WTC11 (cell line): ENCODE results near the gene ABCA1. TPM values are rescaled to one million over a fixed set of nuclear protein-coding genes. Genes with fewer than 3 reads are reported as not detected.
A peak's percentile ranks its signal among the peaks of the same experiment; 100 is the strongest.

Experiments
- ATAC-seq: fragments of 200-7000 bp; cut with Tn5 transposase; 2 replicates; pipeline ENCODE4 v1.10.0; 2021; ENCODE audit warnings: mild to moderate bottlenecking, moderate library complexity
- CTCF ChIA-PET: fragments of 300-600 bp; sonication (Branson Sonifier 250); formaldehyde crosslinking; loops from one replicate; lab custom pipeline; 2021; ENCODE audit warnings: antibody characterized with exemption; lab: Charles Lee
- POLR2A ChIA-PET: fragments of 350-600 bp; sonication (Branson Sonifier 250); formaldehyde crosslinking; loops from one replicate; lab custom pipeline; 2021; ENCODE audit warnings: antibody characterized with exemption; lab: Charles Lee
- DNase-seq: peaks from one replicate; pipeline ENCODE4 v3.0.0; 2021; ENCODE audit warnings: low spot score
- H3K27ac Mint-ChIP-seq: 2 replicates; pipeline ENCODE4 v1.8.0; 2021; ENCODE audit warnings: mixed read lengths
- H3K27me3 Mint-ChIP-seq: 2 replicates; pipeline ENCODE4 v1.8.0; 2021; ENCODE audit warnings: low read depth, mild to moderate bottlenecking, moderate library complexity, mixed read lengths
- H3K36me3 Mint-ChIP-seq: 2 replicates; pipeline ENCODE4 v1.8.0; 2021; ENCODE audit warnings: mixed read lengths
- H3K4me1 Mint-ChIP-seq: 2 replicates; pipeline ENCODE4 v1.8.0; 2022; ENCODE audit warnings: mixed read lengths
- H3K4me3 Mint-ChIP-seq: 2 replicates; pipeline ENCODE4 v1.8.0; 2021; ENCODE audit warnings: mild to moderate bottlenecking, moderate library complexity, mixed read lengths
- H3K9me3 Mint-ChIP-seq: 2 replicates; pipeline ENCODE4 v1.8.0; 2021; ENCODE audit warnings: mixed read lengths
- EMX1 ChIP-seq: fragments of 250-450 bp; sonication (Bioruptor Pico); IDR thresholded peaks from 2 replicates; pipeline ENCODE4 v1.8.0; 2021; ENCODE audit warnings: mild to moderate bottlenecking
- FOXK1 ChIP-seq: sonication (generic); formaldehyde crosslinking; IDR thresholded peaks from 2 replicates; pipeline ENCODE4 v1.8.0; 2022; ENCODE audit warnings: mild to moderate bottlenecking, moderate library complexity, missing genetic modification reagents
- KAT7 ChIP-seq: sonication (generic); formaldehyde crosslinking; IDR thresholded peaks from 2 replicates; pipeline ENCODE4 v1.8.1; 2023; ENCODE audit warnings: missing genetic modification reagents, mild to moderate bottlenecking, borderline replicate concordance
- NFE2L1 ChIP-seq: sonication (generic); formaldehyde crosslinking; IDR thresholded peaks from 2 replicates; pipeline ENCODE4 v1.8.1; 2023; ENCODE audit warnings: missing genetic modification reagents
- SMAD3 ChIP-seq: sonication (generic); formaldehyde crosslinking; IDR thresholded peaks from 2 replicates; pipeline ENCODE4 v1.8.0; 2022; ENCODE audit warnings: missing genetic modification reagents, mild to moderate bottlenecking, borderline replicate concordance
- ZNF396 ChIP-seq: fragments of 250-450 bp; sonication (Bioruptor Pico); IDR thresholded peaks from 2 replicates; pipeline ENCODE4 v1.8.0; 2021; ENCODE audit warnings: mild to moderate bottlenecking, moderate library complexity, borderline replicate concordance
- ZNF416 ChIP-seq: fragments of 250-450 bp; sonication (Bioruptor Pico); IDR thresholded peaks from 2 replicates; pipeline ENCODE4 v1.9.0; 2021; ENCODE audit warnings: mild to moderate bottlenecking, inconsistent platforms
- total RNA-seq: library from RNA; stranded (reverse); gene quantifications from 3 replicates; pipeline ENCODE4 v1.2.3, GENCODE V29; 2021
- TF ChIP-seq, protein P1 (sequence below): sonication (generic); formaldehyde crosslinking; IDR thresholded peaks from 2 replicates; pipeline ENCODE4 v1.8.1; 2023; ENCODE audit warnings: mild to moderate bottlenecking, missing genetic modification reagents, borderline replicate concordance
- TF ChIP-seq, protein P2 (sequence below): sonication (generic); formaldehyde crosslinking; IDR thresholded peaks from 2 replicates; pipeline ENCODE4 v1.8.0; 2022; ENCODE audit warnings: mild to moderate bottlenecking, missing genetic modification reagents
- TF ChIP-seq, protein P3 (sequence below): fragments of 200-600 bp; IDR thresholded peaks from 2 replicates; pipeline ENCODE4 v1.8.0; 2022; ENCODE audit warnings: antibody characterized with exemption

The ABCA1 gene
- total RNA-seq, 1 experiment from 2014 or later: 7.8 TPM

GRCh38 chr9:104746285-104746684 lies 181.7 kb downstream of the ABCA1 start (continued):
- TF ChIP-seq, protein P1, sequence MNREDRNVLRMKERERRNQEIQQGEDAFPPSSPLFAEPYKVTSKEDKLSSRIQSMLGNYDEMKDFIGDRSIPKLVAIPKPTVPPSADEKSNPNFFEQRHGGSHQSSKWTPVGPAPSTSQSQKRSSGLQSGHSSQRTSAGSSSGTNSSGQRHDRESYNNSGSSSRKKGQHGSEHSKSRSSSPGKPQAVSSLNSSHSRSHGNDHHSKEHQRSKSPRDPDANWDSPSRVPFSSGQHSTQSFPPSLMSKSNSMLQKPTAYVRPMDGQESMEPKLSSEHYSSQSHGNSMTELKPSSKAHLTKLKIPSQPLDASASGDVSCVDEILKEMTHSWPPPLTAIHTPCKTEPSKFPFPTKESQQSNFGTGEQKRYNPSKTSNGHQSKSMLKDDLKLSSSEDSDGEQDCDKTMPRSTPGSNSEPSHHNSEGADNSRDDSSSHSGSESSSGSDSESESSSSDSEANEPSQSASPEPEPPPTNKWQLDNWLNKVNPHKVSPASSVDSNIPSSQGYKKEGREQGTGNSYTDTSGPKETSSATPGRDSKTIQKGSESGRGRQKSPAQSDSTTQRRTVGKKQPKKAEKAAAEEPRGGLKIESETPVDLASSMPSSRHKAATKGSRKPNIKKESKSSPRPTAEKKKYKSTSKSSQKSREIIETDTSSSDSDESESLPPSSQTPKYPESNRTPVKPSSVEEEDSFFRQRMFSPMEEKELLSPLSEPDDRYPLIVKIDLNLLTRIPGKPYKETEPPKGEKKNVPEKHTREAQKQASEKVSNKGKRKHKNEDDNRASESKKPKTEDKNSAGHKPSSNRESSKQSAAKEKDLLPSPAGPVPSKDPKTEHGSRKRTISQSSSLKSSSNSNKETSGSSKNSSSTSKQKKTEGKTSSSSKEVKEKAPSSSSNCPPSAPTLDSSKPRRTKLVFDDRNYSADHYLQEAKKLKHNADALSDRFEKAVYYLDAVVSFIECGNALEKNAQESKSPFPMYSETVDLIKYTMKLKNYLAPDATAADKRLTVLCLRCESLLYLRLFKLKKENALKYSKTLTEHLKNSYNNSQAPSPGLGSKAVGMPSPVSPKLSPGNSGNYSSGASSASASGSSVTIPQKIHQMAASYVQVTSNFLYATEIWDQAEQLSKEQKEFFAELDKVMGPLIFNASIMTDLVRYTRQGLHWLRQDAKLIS: no peak
- TF ChIP-seq KAT7 (CRISPR knock-in tag): no peak

DNA sequence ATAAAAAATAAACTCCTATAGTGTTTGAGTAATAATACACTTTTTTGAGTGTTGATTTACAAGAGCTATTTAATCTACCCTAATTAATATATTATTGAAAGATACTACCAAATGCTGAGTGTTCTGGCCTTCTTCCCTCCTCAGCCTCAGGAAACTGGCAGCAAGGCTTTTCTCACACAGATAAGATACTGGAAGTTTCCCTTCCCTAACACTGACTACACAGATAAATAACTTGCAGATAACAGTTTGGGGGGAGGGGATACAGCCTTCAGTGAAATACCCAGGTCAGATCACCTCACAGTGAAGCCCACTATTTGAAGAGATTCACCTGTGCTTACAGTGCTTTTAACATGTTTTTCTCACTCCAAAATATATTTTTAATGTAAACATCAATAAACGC lies 182.1 kb downstream of the ABCA1 start:
- Mint-ChIP-seq H3K4me1 (peaks cover 25% of the 10 kb centered on the region), H3K27me3 (no peaks in the 10 kb centered on the region; the same call in 1 of the 2 replicates), H3K27ac (no peak overlapping the region), H3K4me3 (no peak overlapping the region), H3K36me3 (no peaks in the 10 kb centered on the region), H3K9me3 (no peaks in the 10 kb centered on the region)
- DNase-seq (no peak), ATAC-seq (no peak)
- ChIA-PET CTCF (no interaction called here), POLR2A (no interaction called here)
- no peak for TF ChIP-seq SMAD3
- TF ChIP-seq, protein P2, sequence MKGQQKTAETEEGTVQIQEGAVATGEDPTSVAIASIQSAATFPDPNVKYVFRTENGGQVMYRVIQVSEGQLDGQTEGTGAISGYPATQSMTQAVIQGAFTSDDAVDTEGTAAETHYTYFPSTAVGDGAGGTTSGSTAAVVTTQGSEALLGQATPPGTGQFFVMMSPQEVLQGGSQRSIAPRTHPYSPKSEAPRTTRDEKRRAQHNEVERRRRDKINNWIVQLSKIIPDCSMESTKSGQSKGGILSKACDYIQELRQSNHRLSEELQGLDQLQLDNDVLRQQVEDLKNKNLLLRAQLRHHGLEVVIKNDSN (CRISPR knock-in tag): no peak
- TF ChIP-seq ZNF396 (CRISPR knock-in tag): no peak
- no peak for TF ChIP-seq NFE2L1 (CRISPR knock-in tag)

GRCh38 chr9:104743376-104743985 lies 184.5 kb downstream of the ABCA1 start:
- TF ChIP-seq, protein P1: no peak
- TF ChIP-seq, protein P3, sequence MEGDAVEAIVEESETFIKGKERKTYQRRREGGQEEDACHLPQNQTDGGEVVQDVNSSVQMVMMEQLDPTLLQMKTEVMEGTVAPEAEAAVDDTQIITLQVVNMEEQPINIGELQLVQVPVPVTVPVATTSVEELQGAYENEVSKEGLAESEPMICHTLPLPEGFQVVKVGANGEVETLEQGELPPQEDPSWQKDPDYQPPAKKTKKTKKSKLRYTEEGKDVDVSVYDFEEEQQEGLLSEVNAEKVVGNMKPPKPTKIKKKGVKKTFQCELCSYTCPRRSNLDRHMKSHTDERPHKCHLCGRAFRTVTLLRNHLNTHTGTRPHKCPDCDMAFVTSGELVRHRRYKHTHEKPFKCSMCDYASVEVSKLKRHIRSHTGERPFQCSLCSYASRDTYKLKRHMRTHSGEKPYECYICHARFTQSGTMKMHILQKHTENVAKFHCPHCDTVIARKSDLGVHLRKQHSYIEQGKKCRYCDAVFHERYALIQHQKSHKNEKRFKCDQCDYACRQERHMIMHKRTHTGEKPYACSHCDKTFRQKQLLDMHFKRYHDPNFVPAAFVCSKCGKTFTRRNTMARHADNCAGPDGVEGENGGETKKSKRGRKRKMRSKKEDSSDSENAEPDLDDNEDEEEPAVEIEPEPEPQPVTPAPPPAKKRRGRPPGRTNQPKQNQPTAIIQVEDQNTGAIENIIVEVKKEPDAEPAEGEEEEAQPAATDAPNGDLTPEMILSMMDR: peak; percentile 68
- no peak for TF ChIP-seq EMX1 (CRISPR knock-in tag)
- no peak for TF ChIP-seq FOXK1 (CRISPR knock-in tag)
- TF ChIP-seq ZNF416 (CRISPR knock-in tag): no peak
- Mint-ChIP-seq H3K27ac (no peak overlapping the region), H3K36me3 (no peaks in the 10 kb centered on the region), H3K4me3 (no peak overlapping the region), H3K27me3 (no peaks in the 10 kb centered on the region), H3K9me3 (no peaks in the 10 kb centered on the region), H3K4me1 (peaks cover 19% of the 10 kb centered on the region)
- ATAC-seq (peak; percentile 38), DNase-seq (no peak)
- CTCF ChIA-PET: interaction anchor here (0.5 to 1.5 kb wide), 22 partner anchors 10 to 786 kb away, joined by 3 to 6 read pairs (median 3); partner anchors contain the start of gene NIPSNAP3B
- POLR2A ChIA-PET: no interaction called here
